IPS DF 6.9 (cell line): Measurements from ENCODE around the gene TMEM217.

Experiments
- DNase-seq: peaks from one replicate; pipeline ENCODE4 v3.0.0-alpha.2; 2013; ENCODE audit warnings: low read depth, low spot score
- H3K27ac ChIP-seq: one replicate; pipeline ENCODE4 v1.5.1; 2013; ENCODE audit warnings: low read length, control low read depth
- H3K27me3 ChIP-seq: 2 replicates; pipeline ENCODE4 v1.6.1; 2013; ENCODE audit warnings: mild to moderate bottlenecking, low read length; ENCODE audit not compliant: control insufficient read depth, insufficient read depth
- H3K36me3 ChIP-seq: 2 replicates; pipeline ENCODE4 v1.6.1; 2013; ENCODE audit warnings: low read length; ENCODE audit not compliant: control insufficient read depth, insufficient read depth
- H3K4me1 ChIP-seq: 2 replicates; pipeline ENCODE4 v1.6.1; 2013; ENCODE audit warnings: low read length; ENCODE audit not compliant: control insufficient read depth, insufficient read depth
- H3K4me3 ChIP-seq: 2 replicates; pipeline ENCODE4 v1.5.1; 2013; ENCODE audit warnings: mild to moderate bottlenecking, low read length
- H3K9me3 ChIP-seq: 2 replicates; pipeline ENCODE4 v1.6.1; 2013; ENCODE audit warnings: low read length, inconsistent platforms; ENCODE audit not compliant: control insufficient read depth, insufficient read depth
- WGBS: extraction: QIAGEN DNeasy Blood & Tissue Kit; methylation state at CpG from one replicate; pipeline ENCODE4 v1.1.7; 2013; ENCODE audit warnings: mixed read lengths, missing lambda C conversion rate; ENCODE audit not compliant: insufficient read length, insufficient coverage; 5-methylcytosine and 5-hydroxymethylcytosine counted together

TMEM217 gene

GRCh38 chr6:37280162-37280887, 22.4 kb upstream of the TMEM217 start:
- Histone ChIP-seq H3K27ac (no peak overlapping the region), H3K9me3 (no peaks in the 10 kb centered on the region), H3K27me3 (no peaks in the 10 kb centered on the region), H3K36me3 (peaks cover 15% of the 10 kb centered on the region; the same call in 1 of the 2 replicates), H3K4me1 (no peaks in the 10 kb centered on the region), H3K4me3 (no peak overlapping the region)
- no peak for DNase-seq
- WGBS, result no CpG with 5 or more reads among the region's 8 CpGs

- Histone ChIP-seq H3K9me3 (no peaks in the 10 kb centered on the region), H3K4me1 (no peaks in the 10 kb centered on the region), H3K27me3 (no peaks in the 10 kb centered on the region), H3K36me3 (peaks cover 15% of the 10 kb centered on the region; the same call in 1 of the 2 replicates), H3K27ac (no peak overlapping the region), H3K4me3 (no peak overlapping the region)
- WGBS, result no CpG with 5 or more reads among the region's 9 CpGs
- DNase-seq, result no peak
These were observed 21.6 kb upstream of the TMEM217 start for GRCh38 chr6:37279366-37280134.

DNA sequence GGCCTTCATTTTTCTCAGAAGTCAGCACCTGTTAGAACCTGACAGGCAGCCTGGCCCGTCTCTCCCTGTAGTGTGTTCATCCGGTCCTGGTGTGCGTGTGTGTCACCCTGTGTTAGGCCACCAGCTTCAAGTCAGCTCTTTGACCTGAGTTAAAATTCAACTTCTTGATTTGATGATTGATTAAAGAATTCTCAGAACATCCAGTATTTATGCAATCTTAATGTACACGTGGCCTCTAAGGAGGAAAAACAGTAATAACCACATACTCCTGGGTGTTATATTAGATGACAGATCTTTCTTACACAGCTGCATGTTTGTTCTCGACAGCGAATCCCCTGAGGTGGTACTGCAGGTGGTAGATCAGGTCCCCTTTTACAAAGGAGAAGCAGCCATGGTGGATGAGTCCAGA, 19.1 kb upstream of the TMEM217 start:
- Histone ChIP-seq H3K27me3 (no peaks in the 10 kb centered on the region), H3K27ac (no peak overlapping the region), H3K36me3 (0 out of 2 replicates have a peak, but pooled peaks cover 2% of the 10 kb centered on the region), H3K4me1 (no peaks in the 10 kb centered on the region), H3K9me3 (no peaks in the 10 kb centered on the region), H3K4me3 (no peak overlapping the region)
- no CpG with 5 or more reads among the region's 6 CpGs for WGBS
- no peak for DNase-seq

GRCh38 chr6:37275350-37275749, 17.4 kb upstream of the TMEM217 start:
- Histone ChIP-seq H3K36me3 (no peaks in the 10 kb centered on the region), H3K27me3 (no peaks in the 10 kb centered on the region), H3K4me3 (no peak overlapping the region), H3K27ac (no peak overlapping the region), H3K4me1 (no peaks in the 10 kb centered on the region), H3K9me3 (no peaks in the 10 kb centered on the region)
- no peak for DNase-seq
- no CpG with 5 or more reads among the region's 1 CpG for WGBS

GRCh38 chr6:37273690-37274089, 15.7 kb upstream of the TMEM217 start:
- H3K36me3 ChIP-seq, result no peaks in the 10 kb centered on the region
- WGBS, result no CpG with 5 or more reads among the region's 3 CpGs
- H3K4me3 ChIP-seq, result no peak overlapping the region
- no peak overlapping the region for H3K27ac ChIP-seq
- no peak for DNase-seq
- H3K9me3 ChIP-seq, result no peaks in the 10 kb centered on the region
- H3K27me3 ChIP-seq, result no peaks in the 10 kb centered on the region
- H3K4me1 ChIP-seq, result no peaks in the 10 kb centered on the region

- Histone ChIP-seq H3K4me3 (no peak overlapping the region), H3K36me3 (no peaks in the 10 kb centered on the region), H3K27ac (no peak overlapping the region), H3K4me1 (peaks cover 1% of the 10 kb centered on the region; the same call in 1 of the 2 replicates), H3K9me3 (no peaks in the 10 kb centered on the region), H3K27me3 (no peaks in the 10 kb centered on the region)
- no CpG with 5 or more reads among the region's 8 CpGs for WGBS
- no peak for DNase-seq
These were observed 15.1 kb upstream of the TMEM217 start for GRCh38 chr6:37272834-37273566.

DNA sequence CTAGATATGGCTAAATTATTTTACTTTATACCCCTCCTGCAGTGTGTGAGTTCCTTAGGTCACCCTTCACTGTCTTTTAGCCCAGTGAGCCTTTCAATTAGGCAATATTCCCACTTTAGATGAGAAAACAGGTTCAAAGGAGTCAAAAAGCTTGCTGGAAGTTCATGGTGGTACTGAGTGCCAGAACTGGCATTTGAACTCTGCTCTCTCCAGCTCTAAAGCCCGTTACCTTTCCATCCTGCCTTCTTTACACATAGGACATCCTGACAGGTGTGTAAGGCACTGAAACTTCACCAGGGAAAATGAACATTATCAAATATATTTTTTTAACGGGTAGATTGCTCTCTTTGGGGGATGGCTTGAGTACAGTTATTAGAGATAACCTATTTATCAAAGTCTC, 11.2 kb upstream of the TMEM217 start:
- H3K36me3 ChIP-seq, result no peaks in the 10 kb centered on the region
- H3K4me3 ChIP-seq, result no peak overlapping the region
- no peak overlapping the region for H3K27ac ChIP-seq
- no peaks in the 10 kb centered on the region for H3K9me3 ChIP-seq
- DNase-seq, result no peak
- peaks cover 1% of the 10 kb centered on the region; the same call in 1 of the 2 replicates for H3K4me1 ChIP-seq
- no CpG with 5 or more reads among the region's 2 CpGs for WGBS
- no peaks in the 10 kb centered on the region for H3K27me3 ChIP-seq

- no peak for DNase-seq
- Histone ChIP-seq H3K27me3 (no peaks in the 10 kb centered on the region), H3K4me1 (peaks cover 1% of the 10 kb centered on the region; the same call in 1 of the 2 replicates), H3K27ac (no peak overlapping the region), H3K4me3 (no peak overlapping the region), H3K36me3 (no peaks in the 10 kb centered on the region), H3K9me3 (no peaks in the 10 kb centered on the region)
- no CpG with 5 or more reads among the region's 3 CpGs for WGBS
These were observed 7.9 kb upstream of the TMEM217 start for GRCh38 chr6:37265860-37266259.

DNA sequence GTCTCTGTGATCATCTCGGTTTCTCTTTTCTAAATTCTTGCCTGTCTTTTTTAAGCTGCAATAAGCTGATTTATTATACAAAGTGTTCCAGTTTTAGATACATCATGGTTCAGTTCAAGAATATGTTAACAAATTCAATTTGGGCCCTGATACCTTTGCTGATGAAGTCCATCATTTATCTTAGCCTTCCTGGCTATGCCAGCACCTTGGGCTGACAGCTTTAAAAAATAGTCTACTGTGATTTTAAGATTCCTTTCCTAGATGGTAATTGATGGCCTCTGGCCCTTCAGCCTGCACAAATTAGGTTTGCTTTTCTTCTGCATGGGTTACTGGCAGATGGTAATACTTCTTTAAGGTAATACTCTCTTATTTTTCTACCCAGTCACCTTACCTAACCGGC, 7.1 kb upstream of the TMEM217 start:
- Histone ChIP-seq H3K27me3 (no peaks in the 10 kb centered on the region), H3K27ac (no peak overlapping the region), H3K4me3 (no peak overlapping the region), H3K36me3 (no peaks in the 10 kb centered on the region), H3K4me1 (peaks cover 1% of the 10 kb centered on the region; the same call in 1 of the 2 replicates), H3K9me3 (no peaks in the 10 kb centered on the region)
- DNase-seq, result no peak
- WGBS, result no CpG with 5 or more reads among the region's 2 CpGs

DNA sequence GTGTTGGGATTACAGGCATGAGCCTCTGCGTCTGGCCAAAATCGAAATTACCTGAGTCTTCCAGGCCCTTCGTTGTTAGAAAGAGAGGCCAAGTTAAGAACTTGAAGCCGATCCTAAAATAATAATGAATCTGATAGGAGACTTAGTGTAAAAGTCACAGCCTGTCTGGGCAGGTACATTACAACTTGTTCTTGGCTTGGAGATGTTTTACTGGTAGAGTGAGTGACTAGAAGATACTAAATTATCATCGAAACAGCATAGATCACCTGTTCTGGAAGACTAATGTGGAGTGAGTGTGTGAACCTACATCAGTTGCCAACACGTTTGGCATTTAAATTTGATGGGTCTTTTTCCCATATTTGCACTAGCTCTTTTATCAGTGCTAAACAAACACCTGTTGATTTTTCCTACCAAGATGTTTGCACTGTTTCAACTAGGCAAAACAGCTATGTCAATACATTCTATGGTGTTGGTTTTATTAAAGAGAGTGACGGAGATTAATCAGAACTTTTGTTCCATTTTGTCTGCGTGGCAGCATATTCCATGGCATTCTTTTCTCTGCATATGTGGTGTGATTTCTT, 4.6 kb upstream of the TMEM217 start:
- no CpG with 5 or more reads among the region's 8 CpGs for WGBS
- Histone ChIP-seq H3K27me3 (no peaks in the 10 kb centered on the region), H3K27ac (no peak overlapping the region), H3K36me3 (no peaks in the 10 kb centered on the region), H3K4me1 (no peaks in the 10 kb centered on the region), H3K9me3 (no peaks in the 10 kb centered on the region), H3K4me3 (no peak overlapping the region)
- DNase-seq, result no peak
